WTC11 (cell line): Measurements from ENCODE around the gene EWSR1. TPM values are rescaled to one million over a fixed set of nuclear protein-coding genes. Genes with fewer than 3 reads are reported as not detected.

Experiments used
- ATAC-seq: fragments of 200-7000 bp; cut with Tn5 transposase; 2 replicates; pipeline ENCODE4 v1.10.0; 2021; ENCODE audit warnings: mild to moderate bottlenecking, moderate library complexity
- CTCF ChIA-PET: fragments of 300-600 bp; sonication (Branson Sonifier 250); formaldehyde crosslinking; loops from one replicate; lab custom pipeline; 2021; ENCODE audit warnings: antibody characterized with exemption; lab: Charles Lee
- POLR2A ChIA-PET: fragments of 350-600 bp; sonication (Branson Sonifier 250); formaldehyde crosslinking; loops from one replicate; lab custom pipeline; 2021; ENCODE audit warnings: antibody characterized with exemption; lab: Charles Lee
- DNase-seq: peaks from one replicate; pipeline ENCODE4 v3.0.0; 2021; ENCODE audit warnings: low spot score
- H3K27ac Mint-ChIP-seq: 2 replicates; pipeline ENCODE4 v1.8.0; 2021; ENCODE audit warnings: mixed read lengths
- H3K27me3 Mint-ChIP-seq: 2 replicates; pipeline ENCODE4 v1.8.0; 2021; ENCODE audit warnings: low read depth, mild to moderate bottlenecking, moderate library complexity, mixed read lengths
- H3K36me3 Mint-ChIP-seq: 2 replicates; pipeline ENCODE4 v1.8.0; 2021; ENCODE audit warnings: mixed read lengths
- H3K4me1 Mint-ChIP-seq: 2 replicates; pipeline ENCODE4 v1.8.0; 2022; ENCODE audit warnings: mixed read lengths
- H3K4me3 Mint-ChIP-seq: 2 replicates; pipeline ENCODE4 v1.8.0; 2021; ENCODE audit warnings: mild to moderate bottlenecking, moderate library complexity, mixed read lengths
- H3K9me3 Mint-ChIP-seq: 2 replicates; pipeline ENCODE4 v1.8.0; 2021; ENCODE audit warnings: mixed read lengths
- CREM ChIP-seq: sonication (generic); formaldehyde crosslinking; IDR thresholded peaks from 2 replicates; pipeline ENCODE4 v1.8.1; 2022; ENCODE audit warnings: mild to moderate bottlenecking, missing genetic modification reagents, moderate library complexity
- ETV6 ChIP-seq: sonication (generic); formaldehyde crosslinking; IDR thresholded peaks from 2 replicates; pipeline ENCODE4 v1.8.1; 2022; ENCODE audit warnings: mild to moderate bottlenecking, missing genetic modification reagents
- FOXP1 ChIP-seq: sonication (generic); formaldehyde crosslinking; IDR thresholded peaks from 2 replicates; pipeline ENCODE4 v1.8.0; 2022; ENCODE audit warnings: missing genetic modification reagents, mild to moderate bottlenecking, moderate library complexity, borderline replicate concordance
- IRF2 ChIP-seq: sonication (generic); formaldehyde crosslinking; IDR thresholded peaks from 2 replicates; pipeline ENCODE4 v1.8.0; 2022; ENCODE audit warnings: low read depth, missing genetic modification reagents, borderline replicate concordance
- NR3C1 ChIP-seq: sonication (generic); formaldehyde crosslinking; conservative IDR thresholded peaks from 2 replicates; pipeline ENCODE4 v1.8.1; 2023; ENCODE audit warnings: low read depth, mild to moderate bottlenecking, missing genetic modification reagents
- SP1 ChIP-seq: sonication (generic); formaldehyde crosslinking; conservative IDR thresholded peaks from 2 replicates; pipeline ENCODE4 v1.8.1; 2022; ENCODE audit warnings: missing genetic modification reagents
- ZNF423 ChIP-seq: fragments of 250-450 bp; sonication (Bioruptor Pico); IDR thresholded peaks from 2 replicates; pipeline ENCODE4 v2.1.2; 2022; ENCODE audit warnings: mild to moderate bottlenecking, moderate library complexity
- ZNF671 ChIP-seq: fragments of 250-450 bp; sonication (Bioruptor Pico); IDR thresholded peaks from 2 replicates; pipeline ENCODE4 v1.8.0; 2021; ENCODE audit warnings: mild to moderate bottlenecking
- total RNA-seq: library from RNA; stranded (reverse); gene quantifications from 3 replicates; pipeline ENCODE4 v1.2.3, GENCODE V29; 2021
- TF ChIP-seq, protein P1 (sequence below): sonication (generic); formaldehyde crosslinking; IDR thresholded peaks from 2 replicates; pipeline ENCODE4 v1.8.1; 2023; ENCODE audit warnings: mild to moderate bottlenecking, moderate library complexity, missing genetic modification reagents
- TF ChIP-seq, protein P2 (sequence below): sonication (generic); formaldehyde crosslinking; IDR thresholded peaks from 2 replicates; pipeline ENCODE4 v1.8.0; 2022; ENCODE audit warnings: mild to moderate bottlenecking, missing genetic modification reagents
- TF ChIP-seq, protein P3 (sequence below): sonication (generic); formaldehyde crosslinking; IDR thresholded peaks from 2 replicates; pipeline ENCODE4 v1.8.1; 2023; ENCODE audit warnings: mild to moderate bottlenecking, missing genetic modification reagents
- TF ChIP-seq, protein P4 (sequence below): sonication (generic); formaldehyde crosslinking; IDR thresholded peaks from 2 replicates; pipeline ENCODE4 v1.8.1; 2023; ENCODE audit warnings: mild to moderate bottlenecking, missing genetic modification reagents
- TF ChIP-seq, protein P5 (sequence below): sonication (generic); formaldehyde crosslinking; IDR thresholded peaks from 2 replicates; pipeline ENCODE4 v1.8.0; 2023; ENCODE audit warnings: missing genetic modification reagents
- TF ChIP-seq, protein P6 (sequence below): sonication (generic); formaldehyde crosslinking; IDR thresholded peaks from 2 replicates; pipeline ENCODE4 v1.8.0; 2022; ENCODE audit warnings: mild to moderate bottlenecking, missing genetic modification reagents
- TF ChIP-seq, protein P7 (sequence below): sonication (generic); formaldehyde crosslinking; IDR thresholded peaks from 2 replicates; pipeline ENCODE4 v1.8.1; 2022; ENCODE audit warnings: mild to moderate bottlenecking, missing genetic modification reagents, moderate library complexity, borderline replicate concordance
- TF ChIP-seq, protein P8 (sequence below): sonication (generic); formaldehyde crosslinking; IDR thresholded peaks from 2 replicates; pipeline ENCODE4 v1.8.1; 2023; ENCODE audit warnings: mild to moderate bottlenecking, missing genetic modification reagents, moderate library complexity

EWSR1 gene
- total RNA-seq, 1 experiment from 2014 or later, result 377 TPM

DNA sequence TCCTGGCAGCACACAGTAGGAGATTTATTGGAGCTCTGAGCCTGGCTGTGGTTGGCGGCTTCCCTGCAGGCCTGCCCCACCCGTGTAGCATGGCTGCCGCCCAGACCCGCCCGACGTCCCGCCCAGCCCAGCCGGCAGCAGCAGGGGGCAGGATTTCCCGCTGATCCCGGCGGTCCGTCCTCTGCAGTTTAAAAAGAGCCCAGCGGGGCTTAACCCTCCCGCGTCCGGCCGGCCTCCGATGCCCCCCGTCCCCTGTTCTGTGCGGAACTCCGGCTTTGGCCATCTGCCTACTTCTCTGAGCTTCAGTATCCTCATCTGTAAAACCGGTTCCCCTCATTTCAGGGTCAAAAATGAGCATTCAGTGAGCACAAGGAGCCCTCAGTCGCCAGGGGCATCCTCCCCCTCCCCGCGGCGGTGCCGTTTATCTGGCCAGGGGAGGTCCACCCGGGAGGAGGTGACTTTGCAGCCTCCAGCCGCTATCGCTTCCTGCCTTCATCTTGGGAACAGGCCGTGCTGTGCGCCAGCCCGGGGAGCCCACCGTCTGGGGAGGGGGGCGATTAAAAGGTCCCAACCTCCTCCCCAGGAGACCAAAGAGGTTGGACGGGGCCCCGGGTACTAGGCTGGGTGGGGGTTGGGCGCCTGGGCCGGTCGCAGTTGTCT is 38.2 kb downstream of the EWSR1 start, which contains the start of gene GAS2L1:
Gene GAS2L1, plus strand, starts transcription at position 476 of the 660 bp plus-strand sequence. CDS start 1,456 bp downstream, outside the sequence.
- H3K27ac Mint-ChIP-seq, result peak within 1 kb of the TSS; percentile 92; the same call in 1 of the 2 replicates
- H3K4me3 Mint-ChIP-seq, result peak within 1 kb of the TSS; percentile 84
- no peaks in the 10 kb centered on the region for H3K9me3 Mint-ChIP-seq
- TF ChIP-seq ZNF423 (CRISPR knock-in tag), result peak; percentile 98
- TF ChIP-seq, protein P1, sequence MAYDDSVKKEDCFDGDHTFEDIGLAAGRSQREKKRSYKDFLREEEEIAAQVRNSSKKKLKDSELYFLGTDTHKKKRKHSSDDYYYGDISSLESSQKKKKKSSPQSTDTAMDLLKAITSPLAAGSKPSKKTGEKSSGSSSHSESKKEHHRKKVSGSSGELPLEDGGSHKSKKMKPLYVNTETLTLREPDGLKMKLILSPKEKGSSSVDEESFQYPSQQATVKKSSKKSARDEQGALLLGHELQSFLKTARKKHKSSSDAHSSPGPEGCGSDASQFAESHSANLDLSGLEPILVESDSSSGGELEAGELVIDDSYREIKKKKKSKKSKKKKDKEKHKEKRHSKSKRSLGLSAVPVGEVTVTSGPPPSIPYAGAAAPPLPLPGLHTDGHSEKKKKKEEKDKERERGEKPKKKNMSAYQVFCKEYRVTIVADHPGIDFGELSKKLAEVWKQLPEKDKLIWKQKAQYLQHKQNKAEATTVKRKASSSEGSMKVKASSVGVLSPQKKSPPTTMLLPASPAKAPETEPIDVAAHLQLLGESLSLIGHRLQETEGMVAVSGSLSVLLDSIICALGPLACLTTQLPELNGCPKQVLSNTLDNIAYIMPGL (CRISPR knock-in tag), result peak; percentile 56; the same call in 1 of the 2 replicates
- no peak for TF ChIP-seq NR3C1 (CRISPR knock-in tag)
- TF ChIP-seq, protein P2, sequence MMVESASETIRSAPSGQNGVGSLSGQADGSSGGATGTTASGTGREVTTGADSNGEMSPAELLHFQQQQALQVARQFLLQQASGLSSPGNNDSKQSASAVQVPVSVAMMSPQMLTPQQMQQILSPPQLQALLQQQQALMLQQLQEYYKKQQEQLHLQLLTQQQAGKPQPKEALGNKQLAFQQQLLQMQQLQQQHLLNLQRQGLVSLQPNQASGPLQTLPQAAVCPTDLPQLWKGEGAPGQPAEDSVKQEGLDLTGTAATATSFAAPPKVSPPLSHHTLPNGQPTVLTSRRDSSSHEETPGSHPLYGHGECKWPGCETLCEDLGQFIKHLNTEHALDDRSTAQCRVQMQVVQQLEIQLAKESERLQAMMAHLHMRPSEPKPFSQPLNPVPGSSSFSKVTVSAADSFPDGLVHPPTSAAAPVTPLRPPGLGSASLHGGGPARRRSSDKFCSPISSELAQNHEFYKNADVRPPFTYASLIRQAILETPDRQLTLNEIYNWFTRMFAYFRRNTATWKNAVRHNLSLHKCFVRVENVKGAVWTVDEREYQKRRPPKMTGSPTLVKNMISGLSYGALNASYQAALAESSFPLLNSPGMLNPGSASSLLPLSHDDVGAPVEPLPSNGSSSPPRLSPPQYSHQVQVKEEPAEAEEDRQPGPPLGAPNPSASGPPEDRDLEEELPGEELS (CRISPR knock-in tag), result peak; percentile 56; the same call in 1 of the 2 replicates
- TF ChIP-seq IRF2 (CRISPR knock-in tag), result no peak
- TF ChIP-seq CREM (CRISPR knock-in tag), result 0 out of 2 replicates have a peak, but pooled peaks have one; percentile 64
- no peak for TF ChIP-seq ZNF671 (CRISPR knock-in tag)
- TF ChIP-seq, protein P3, sequence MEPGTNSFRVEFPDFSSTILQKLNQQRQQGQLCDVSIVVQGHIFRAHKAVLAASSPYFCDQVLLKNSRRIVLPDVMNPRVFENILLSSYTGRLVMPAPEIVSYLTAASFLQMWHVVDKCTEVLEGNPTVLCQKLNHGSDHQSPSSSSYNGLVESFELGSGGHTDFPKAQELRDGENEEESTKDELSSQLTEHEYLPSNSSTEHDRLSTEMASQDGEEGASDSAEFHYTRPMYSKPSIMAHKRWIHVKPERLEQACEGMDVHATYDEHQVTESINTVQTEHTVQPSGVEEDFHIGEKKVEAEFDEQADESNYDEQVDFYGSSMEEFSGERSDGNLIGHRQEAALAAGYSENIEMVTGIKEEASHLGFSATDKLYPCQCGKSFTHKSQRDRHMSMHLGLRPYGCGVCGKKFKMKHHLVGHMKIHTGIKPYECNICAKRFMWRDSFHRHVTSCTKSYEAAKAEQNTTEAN (CRISPR knock-in tag), result 0 out of 2 replicates have a peak, but pooled peaks have one; percentile 45
- TF ChIP-seq, protein P4, sequence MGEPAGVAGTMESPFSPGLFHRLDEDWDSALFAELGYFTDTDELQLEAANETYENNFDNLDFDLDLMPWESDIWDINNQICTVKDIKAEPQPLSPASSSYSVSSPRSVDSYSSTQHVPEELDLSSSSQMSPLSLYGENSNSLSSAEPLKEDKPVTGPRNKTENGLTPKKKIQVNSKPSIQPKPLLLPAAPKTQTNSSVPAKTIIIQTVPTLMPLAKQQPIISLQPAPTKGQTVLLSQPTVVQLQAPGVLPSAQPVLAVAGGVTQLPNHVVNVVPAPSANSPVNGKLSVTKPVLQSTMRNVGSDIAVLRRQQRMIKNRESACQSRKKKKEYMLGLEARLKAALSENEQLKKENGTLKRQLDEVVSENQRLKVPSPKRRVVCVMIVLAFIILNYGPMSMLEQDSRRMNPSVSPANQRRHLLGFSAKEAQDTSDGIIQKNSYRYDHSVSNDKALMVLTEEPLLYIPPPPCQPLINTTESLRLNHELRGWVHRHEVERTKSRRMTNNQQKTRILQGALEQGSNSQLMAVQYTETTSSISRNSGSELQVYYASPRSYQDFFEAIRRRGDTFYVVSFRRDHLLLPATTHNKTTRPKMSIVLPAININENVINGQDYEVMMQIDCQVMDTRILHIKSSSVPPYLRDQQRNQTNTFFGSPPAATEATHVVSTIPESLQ (CRISPR knock-in tag), result no peak
- TF ChIP-seq, protein P5, sequence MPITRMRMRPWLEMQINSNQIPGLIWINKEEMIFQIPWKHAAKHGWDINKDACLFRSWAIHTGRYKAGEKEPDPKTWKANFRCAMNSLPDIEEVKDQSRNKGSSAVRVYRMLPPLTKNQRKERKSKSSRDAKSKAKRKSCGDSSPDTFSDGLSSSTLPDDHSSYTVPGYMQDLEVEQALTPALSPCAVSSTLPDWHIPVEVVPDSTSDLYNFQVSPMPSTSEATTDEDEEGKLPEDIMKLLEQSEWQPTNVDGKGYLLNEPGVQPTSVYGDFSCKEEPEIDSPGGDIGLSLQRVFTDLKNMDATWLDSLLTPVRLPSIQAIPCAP (CRISPR knock-in tag), result no peak
- TF ChIP-seq FOXP1 (CRISPR knock-in tag), result 0 out of 2 replicates have a peak, but pooled peaks have one; percentile 44
- TF ChIP-seq SP1 (CRISPR knock-in tag), result 0 out of 2 replicates have a peak, but pooled peaks have one; percentile 50
- 0 out of 2 replicates have a peak, but pooled peaks have one; percentile 43 for TF ChIP-seq ETV6
- TF ChIP-seq, protein P6, sequence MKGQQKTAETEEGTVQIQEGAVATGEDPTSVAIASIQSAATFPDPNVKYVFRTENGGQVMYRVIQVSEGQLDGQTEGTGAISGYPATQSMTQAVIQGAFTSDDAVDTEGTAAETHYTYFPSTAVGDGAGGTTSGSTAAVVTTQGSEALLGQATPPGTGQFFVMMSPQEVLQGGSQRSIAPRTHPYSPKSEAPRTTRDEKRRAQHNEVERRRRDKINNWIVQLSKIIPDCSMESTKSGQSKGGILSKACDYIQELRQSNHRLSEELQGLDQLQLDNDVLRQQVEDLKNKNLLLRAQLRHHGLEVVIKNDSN (CRISPR knock-in tag), result no peak
- TF ChIP-seq, protein P7, sequence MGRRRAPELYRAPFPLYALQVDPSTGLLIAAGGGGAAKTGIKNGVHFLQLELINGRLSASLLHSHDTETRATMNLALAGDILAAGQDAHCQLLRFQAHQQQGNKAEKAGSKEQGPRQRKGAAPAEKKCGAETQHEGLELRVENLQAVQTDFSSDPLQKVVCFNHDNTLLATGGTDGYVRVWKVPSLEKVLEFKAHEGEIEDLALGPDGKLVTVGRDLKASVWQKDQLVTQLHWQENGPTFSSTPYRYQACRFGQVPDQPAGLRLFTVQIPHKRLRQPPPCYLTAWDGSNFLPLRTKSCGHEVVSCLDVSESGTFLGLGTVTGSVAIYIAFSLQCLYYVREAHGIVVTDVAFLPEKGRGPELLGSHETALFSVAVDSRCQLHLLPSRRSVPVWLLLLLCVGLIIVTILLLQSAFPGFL, result no peak
- TF ChIP-seq, protein P8, sequence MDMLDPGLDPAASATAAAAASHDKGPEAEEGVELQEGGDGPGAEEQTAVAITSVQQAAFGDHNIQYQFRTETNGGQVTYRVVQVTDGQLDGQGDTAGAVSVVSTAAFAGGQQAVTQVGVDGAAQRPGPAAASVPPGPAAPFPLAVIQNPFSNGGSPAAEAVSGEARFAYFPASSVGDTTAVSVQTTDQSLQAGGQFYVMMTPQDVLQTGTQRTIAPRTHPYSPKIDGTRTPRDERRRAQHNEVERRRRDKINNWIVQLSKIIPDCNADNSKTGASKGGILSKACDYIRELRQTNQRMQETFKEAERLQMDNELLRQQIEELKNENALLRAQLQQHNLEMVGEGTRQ (CRISPR knock-in tag), result no peak
- TF ChIP-seq, all 79 proteins: peak for 8
- H3K36me3 Mint-ChIP-seq, result no peaks in the 10 kb centered on the region
- ChIA-PET CTCF (interaction anchor here (0.8 to 2.0 kb wide), 11 partner anchors 9 to 152 kb away, joined by 3 to 5 read pairs (median 4); partner anchors contain the start of genes EMID1 and RASL10A), POLR2A (interaction anchor here (1.9 to 2.0 kb wide), 2 partner anchors 11 to 38 kb away, joined by 5 to 6 read pairs; partner anchors contain the start of gene EWSR1)
- ATAC-seq (peak; percentile 8), DNase-seq (peak; percentile 76)
- peaks cover 21% of the 10 kb centered on the region for H3K4me1 Mint-ChIP-seq
- H3K27me3 Mint-ChIP-seq, result peaks cover 4% of the 10 kb centered on the region; the same call in 1 of the 2 replicates
